Measurements from ENCODE around the gene VPS50.
"Not testable (repeated sequence)": the region's sequence is repeated elsewhere in the genome, so short reads cannot be mapped to it uniquely, and the experiment has no call there.

Gene VPS50

GRCh38 chr7:93314449-93314848 is 82.3 kb downstream of the VPS50 start:
- no peaks in the 10 kb centered on the region for H3K27me3 ChIP-seq (ENCODE audit: insufficient read depth, poor library complexity, severe bottlenecking)
- TF ChIP-seq SPI1 (IDR thresholded peaks at IDR 0.05; ENCODE audit: borderline replicate concordance, low read depth) (no peak), CTCF (IDR thresholded peaks at IDR 0.05; ENCODE audit: insufficient read depth, low read length) (no peak), POLR2AphosphoS5 (IDR thresholded peaks at IDR 0.05; ENCODE audit: low read depth) (no peak), GABPA (IDR thresholded peaks at IDR 0.05; ENCODE audit: low read depth) (no peak), REST (IDR thresholded peaks at IDR 0.05; ENCODE audit: insufficient replicate concordance, low read depth) (no peak)
- no peak overlapping the region for H3K4me3 ChIP-seq (replicated peaks; ENCODE audit: insufficient read depth, low read length)
- DNase-seq (ENCODE audit: low read depth in 1 of 2, low spot score in 1 of 2): no peak
- no peak overlapping the region for H3K27ac ChIP-seq (replicated peaks)

- Histone ChIP-seq H3K4me3 (replicated peaks; ENCODE audit: insufficient read depth, low read length) (no peak overlapping the region), H3K27ac (replicated peaks) (no peak overlapping the region), H3K27me3 (ENCODE audit: insufficient read depth, poor library complexity, severe bottlenecking) (no peaks in the 10 kb centered on the region)
- TF ChIP-seq SPI1 (IDR thresholded peaks at IDR 0.05; ENCODE audit: borderline replicate concordance, low read depth): no peak
- DNase-seq (ENCODE audit: low read depth in 1 of 2, low spot score in 1 of 2): no peak
These were observed 83.7 kb downstream of the VPS50 start for GRCh38 chr7:93315896-93316295.

- Histone ChIP-seq H3K27me3 (ENCODE audit: insufficient read depth, poor library complexity, severe bottlenecking) (no peaks in the 10 kb centered on the region), H3K27ac (replicated peaks) (no peak overlapping the region), H3K4me3 (replicated peaks; ENCODE audit: insufficient read depth, low read length) (no peak overlapping the region)
- no peak for DNase-seq (ENCODE audit: low read depth in 1 of 2, low spot score in 1 of 2)
- no peak for TF ChIP-seq POLR2AphosphoS5 (IDR thresholded peaks at IDR 0.05; ENCODE audit: low read depth)
- TF ChIP-seq SPI1 (IDR thresholded peaks at IDR 0.05; ENCODE audit: borderline replicate concordance, low read depth): no peak
- no peak for TF ChIP-seq REST (IDR thresholded peaks at IDR 0.05; ENCODE audit: insufficient replicate concordance, low read depth)
- TF ChIP-seq GABPA (IDR thresholded peaks at IDR 0.05; ENCODE audit: low read depth): no peak
- no peak for TF ChIP-seq CTCF (IDR thresholded peaks at IDR 0.05; ENCODE audit: insufficient read depth, low read length)
These were observed 84.6 kb downstream of the VPS50 start for GRCh38 chr7:93316730-93317129.

- TF ChIP-seq CTCF (IDR thresholded peaks at IDR 0.05; ENCODE audit: insufficient read depth, low read length) (no peak), REST (IDR thresholded peaks at IDR 0.05; ENCODE audit: insufficient replicate concordance, low read depth) (no peak), SPI1 (IDR thresholded peaks at IDR 0.05; ENCODE audit: borderline replicate concordance, low read depth) (no peak), GABPA (IDR thresholded peaks at IDR 0.05; ENCODE audit: low read depth) (no peak), POLR2AphosphoS5 (IDR thresholded peaks at IDR 0.05; ENCODE audit: low read depth) (no peak)
- H3K27me3 ChIP-seq (ENCODE audit: insufficient read depth, poor library complexity, severe bottlenecking): no peaks in the 10 kb centered on the region
- no peak overlapping the region for H3K4me3 ChIP-seq (replicated peaks; ENCODE audit: insufficient read depth, low read length)
- no peak for DNase-seq (ENCODE audit: low read depth in 1 of 2, low spot score in 1 of 2)
- no peak overlapping the region for H3K27ac ChIP-seq (replicated peaks)
These were observed 88.7 kb downstream of the VPS50 start for GRCh38 chr7:93320887-93321286.

- H3K27ac ChIP-seq (replicated peaks); H3K4me3 ChIP-seq (replicated peaks; ENCODE audit: insufficient read depth, low read length); DNase-seq (ENCODE audit: low read depth in 1 of 2, low spot score in 1 of 2); H3K27me3 ChIP-seq (ENCODE audit: insufficient read depth, poor library complexity, severe bottlenecking): not testable (repeated sequence)
These were observed 94.1 kb downstream of the VPS50 start for GRCh38 chr7:93326291-93326690.
